Measurements from ENCODE around the gene ZCCHC2.

ZCCHC2 gene

DNA sequence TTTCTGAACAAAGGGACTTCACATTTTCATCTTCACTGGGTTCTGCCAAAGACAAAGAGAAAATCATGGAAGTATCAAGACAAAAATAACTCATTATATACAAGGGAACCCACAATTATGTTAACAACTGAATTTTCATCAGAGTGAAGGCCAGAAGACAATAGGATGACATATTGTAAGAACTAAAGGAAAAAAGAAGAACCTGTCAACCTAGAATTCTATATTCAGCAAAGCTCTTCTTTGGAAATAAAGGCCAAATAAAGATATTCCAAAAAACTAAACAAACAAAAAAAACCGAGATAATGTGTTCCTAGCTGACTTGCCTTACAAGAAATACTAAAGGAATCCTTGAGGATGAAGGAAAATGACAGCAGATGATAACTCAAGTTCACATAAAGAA lies 10.3 kb upstream of the ZCCHC2 start:
- DNase-seq: no peak

DNA sequence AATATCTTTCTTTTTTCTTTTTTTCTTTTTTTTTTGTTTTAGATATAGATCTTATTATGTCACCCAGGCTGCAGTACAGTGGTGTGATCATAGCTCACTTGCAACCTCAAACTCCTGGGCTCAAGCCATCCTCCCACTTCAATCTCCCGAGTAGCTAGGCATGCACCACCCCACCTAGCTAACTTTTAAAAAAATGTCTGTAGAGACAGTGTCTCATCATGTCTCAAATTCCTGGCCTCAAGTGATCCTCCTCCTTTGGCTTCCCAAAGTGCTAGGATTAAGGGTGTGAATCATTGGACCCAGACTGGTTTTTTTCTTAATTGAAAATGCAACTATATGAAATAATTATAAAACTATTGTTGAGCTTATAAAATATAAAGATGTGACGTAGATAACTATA lies 9.8 kb upstream of the ZCCHC2 start:
- no peak for DNase-seq

DNA sequence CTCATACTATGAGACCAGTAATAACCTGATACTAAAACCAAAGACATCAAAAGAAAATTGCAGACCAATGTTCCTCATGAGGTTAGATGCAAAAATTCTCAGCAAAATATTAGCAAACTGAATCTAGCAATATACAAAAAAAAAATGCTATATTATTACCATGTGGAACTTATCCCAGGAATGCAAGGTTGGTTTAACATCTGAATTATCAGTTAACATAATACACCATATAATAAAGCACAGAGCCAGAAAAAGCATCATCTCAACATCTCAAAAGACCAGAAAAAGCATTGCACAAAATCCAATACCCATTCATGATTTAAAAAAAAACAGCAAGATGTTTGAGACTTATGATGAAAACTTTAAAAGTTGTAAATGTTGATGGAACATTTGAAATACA lies 8.3 kb upstream of the ZCCHC2 start:
- no peak for DNase-seq

DNA sequence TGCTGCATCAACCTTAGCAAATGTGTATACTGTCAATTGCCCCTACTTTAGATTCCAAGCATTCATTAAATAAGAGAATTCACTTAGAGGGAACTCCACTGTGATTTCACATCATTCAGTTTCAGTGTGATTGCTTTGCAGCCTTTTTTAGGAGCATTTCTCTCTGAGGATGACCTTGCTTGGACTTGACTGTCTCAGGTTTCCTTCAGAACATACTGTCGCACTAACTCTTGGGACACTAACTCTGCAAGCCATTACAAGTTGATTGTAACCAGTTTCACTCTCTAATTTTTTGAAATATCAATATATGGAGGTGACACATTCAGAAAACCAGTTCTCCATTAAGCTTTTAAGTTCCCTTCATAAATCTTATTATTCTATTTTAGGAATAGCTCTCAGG lies 6.6 kb upstream of the ZCCHC2 start:
- no peak for DNase-seq

DNA sequence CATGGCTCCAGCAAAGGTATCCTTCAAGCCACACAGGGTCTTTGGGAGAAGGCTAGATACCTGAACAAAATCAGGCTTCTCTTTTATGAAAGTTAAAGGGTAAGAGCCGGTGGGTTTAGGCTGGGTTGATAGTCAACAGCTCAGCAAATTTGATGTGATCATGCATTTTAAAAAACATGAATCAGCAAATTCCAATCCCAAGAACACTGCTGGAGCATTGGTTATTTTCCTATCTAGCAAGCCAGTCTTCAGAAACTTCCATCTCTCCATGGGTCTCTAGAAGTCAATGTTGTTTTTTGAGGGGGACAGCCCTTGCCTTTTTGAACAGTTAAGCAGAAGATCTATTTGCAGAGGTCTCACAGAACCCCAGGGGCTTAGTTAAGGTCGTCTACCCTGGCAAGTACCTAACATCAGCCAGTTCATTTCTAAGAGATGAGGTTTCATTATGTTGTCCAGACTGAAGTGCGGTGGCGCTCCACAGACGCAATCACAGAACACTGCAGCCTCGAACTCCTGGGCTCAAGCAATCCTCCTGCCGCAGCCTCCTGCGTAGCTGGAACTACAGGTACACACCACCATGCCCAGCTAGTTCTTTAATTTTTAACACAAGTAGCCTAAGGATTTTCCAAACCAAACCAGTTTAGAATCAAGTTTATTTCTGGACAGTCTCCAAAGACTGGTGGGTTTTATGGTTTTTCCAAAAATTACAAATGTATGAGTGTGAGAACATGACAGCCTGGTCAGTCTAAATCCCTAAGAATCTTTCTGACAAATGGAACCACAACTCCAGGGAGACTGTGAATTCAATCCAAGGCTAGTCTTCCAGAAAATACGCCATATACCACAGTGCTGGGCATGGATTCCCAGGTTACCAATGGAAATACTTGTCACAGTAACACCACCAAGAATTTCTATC lies 4.1 kb upstream of the ZCCHC2 start:
- DNase-seq: no peak

DNA sequence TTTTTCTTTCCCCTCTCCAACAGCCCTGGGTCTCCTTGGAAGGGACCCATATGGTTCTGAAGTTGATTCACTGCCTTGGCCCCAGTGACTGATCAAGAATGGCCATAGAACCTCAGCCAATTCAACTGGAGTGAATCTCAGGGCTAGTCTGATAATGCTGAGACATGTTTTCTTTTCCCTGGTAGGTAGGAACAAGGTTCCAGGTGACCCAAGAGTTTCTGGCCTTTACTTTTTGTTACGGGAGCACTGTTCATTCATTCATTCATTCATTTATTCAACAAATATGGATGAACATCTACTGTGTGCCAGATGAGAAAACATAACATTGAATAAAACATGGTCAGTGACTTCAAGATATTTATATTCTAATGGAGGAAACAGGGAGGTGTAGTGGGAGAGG lies 3.1 kb upstream of the ZCCHC2 start:
- DNase-seq: no peak

DNA sequence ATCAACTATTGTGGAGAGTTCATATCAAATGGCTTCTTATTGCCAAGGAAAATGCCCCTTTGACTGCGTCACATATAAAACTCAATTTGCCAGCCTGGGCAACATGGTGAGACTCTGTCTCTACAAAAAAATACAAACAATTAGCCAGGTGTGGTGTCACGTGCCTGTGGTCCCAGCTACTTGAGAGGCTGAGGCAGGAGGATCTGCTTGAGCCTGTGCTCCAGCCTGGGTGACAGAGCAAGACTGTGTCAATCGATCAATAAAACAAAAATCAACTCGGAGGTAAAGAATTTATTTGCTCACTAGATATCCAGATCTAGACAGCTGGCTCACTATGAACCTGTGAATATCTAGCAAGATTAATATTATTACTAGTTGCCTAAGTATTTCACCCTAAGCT lies 1.7 kb upstream of the ZCCHC2 start:
- no peak for DNase-seq

DNA sequence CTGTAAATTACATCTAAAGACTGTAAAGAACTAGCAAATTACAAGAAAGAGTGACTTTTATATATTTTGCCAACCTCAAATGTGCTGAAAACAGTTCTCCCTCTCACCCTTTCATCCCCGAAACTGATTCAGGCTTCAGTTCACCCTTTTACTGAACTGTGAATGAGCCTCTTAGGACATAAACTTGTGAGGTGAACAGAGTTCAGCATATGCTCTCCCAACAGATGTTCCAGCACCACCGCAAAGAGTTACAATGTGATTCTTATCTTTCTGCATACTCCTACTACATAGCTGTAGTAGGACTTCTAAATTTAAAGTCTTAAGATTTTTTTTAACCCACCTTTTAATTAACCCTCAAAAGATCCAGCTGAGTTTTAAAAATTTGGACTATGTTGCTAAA lies 1.2 kb upstream of the ZCCHC2 start:
- no peak for DNase-seq

DNA sequence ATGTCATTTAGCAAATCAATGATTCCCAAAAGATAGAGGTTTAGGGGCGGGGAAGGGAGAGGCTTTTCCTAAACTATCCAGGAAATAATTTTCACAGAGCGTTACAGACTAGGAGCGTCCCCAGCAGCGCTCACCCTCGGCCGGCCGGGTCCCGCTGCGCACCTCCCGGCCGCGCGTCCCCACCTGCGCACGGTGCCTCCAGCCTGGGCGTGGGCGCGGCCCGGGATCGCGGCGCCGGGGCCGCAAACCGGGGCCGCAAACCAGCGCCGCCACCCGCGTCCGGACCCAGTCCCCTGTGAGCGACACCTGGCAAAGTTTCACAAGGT lies 684 bp upstream of the ZCCHC2 start:
- DNase-seq: no peak

DNA sequence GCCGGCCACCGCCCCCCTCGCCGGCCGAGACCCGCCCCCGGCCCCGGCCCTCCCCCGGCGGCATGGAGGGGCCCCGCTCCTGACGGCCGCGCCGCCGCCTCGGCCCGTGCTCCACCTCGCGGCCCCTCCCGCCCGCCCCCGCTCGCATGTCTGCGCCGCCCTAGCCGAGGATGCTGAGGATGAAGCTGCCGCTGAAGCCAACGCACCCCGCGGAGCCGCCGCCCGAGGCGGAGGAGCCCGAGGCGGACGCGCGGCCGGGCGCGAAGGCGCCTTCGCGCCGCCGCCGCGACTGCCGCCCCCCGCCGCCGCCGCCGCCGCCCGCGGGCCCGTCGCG lies 397 bp downstream of the ZCCHC2 start:
- no peak for DNase-seq

DNA sequence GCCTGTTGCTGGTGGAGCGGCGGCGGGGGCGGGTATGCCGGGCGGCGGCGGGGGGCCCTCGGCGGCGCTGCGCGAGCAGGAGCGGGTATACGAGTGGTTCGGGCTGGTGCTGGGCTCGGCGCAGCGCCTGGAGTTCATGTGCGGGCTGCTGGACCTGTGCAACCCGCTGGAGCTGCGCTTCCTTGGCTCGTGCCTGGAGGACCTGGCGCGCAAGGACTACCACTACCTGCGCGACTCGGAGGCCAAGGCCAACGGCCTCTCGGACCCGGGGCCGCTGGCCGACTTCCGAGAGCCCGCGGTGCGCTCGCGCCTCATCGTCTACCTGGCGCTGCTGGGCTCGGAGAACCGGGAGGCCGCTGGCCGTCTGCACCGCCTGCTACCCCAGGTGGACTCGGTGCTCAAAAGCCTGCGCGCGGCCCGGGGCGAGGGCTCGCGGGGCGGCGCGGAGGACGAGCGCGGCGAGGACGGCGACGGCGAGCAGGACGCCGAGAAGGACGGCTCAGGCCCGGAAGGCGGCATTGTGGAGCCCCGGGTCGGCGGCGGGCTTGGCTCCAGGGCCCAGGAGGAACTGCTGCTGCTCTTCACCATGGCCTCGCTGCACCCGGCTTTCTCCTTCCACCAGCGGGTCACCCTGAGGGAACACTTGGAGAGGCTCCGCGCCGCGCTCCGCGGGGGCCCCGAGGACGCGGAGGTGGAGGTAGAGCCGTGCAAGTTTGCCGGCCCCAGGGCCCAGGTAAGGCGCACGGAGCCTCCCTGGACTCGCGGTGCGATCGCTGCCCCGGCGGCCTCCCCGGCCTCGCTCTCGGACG lies 1.0 kb downstream of the ZCCHC2 start:
- DNase-seq: peak; percentile 58

DNA sequence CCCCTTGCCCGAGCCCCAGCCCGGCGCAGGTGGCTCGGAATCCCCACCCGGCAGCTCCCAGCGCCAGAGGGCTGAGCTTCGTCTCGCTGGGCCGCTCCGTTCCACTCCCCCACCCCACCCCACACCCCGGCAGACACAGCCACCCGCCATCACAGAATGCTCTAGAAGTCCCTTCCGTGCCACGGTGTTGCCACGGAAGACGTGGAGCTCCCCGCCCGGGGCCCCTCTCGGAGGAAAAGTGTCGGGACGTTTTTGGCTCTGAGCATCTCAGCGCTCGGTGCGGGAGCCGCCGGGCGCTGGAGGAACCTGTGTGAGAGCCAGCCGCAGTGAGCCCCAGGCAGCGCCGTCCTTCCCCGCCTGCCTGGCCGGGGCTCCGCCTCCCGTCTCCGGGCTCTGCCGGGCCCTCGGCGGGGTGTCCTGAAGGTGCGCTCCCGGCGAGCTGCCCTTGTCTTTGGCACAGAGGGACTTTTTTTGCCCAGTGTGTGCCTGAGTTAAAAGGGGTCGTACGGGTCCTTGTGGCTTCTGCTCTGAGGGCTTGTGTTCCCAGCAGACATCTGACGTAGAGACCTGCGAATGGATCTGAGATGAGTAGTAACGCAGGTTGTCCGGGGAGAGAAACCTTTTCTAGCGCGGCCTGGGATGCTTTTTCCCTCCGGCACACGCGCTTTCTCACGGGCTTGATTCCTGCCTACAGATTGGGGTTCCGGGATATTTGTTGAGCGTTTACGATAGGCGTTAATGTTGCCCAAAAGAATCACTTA lies 1.8 kb downstream of the ZCCHC2 start:
- peak; percentile 64 for DNase-seq

DNA sequence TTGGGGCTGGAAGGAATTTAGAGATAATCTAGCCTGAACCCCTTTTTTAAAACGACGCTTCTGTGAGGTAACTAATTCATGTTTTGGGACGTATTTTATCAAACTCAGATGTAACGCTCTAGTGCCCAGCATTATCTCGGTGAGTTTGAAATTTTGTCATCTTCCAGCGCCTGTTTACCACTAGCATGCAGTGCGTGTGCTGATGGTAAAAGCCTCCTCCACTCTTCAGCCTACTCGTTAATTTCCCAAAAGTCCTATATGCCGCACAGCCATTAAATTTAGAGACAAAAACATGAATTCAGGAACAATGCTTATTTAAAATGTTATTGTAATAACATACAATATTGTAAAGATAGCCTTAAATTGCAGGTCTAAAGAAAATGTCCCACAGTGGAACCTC lies 2.8 kb downstream of the ZCCHC2 start:
- DNase-seq: no peak

DNA sequence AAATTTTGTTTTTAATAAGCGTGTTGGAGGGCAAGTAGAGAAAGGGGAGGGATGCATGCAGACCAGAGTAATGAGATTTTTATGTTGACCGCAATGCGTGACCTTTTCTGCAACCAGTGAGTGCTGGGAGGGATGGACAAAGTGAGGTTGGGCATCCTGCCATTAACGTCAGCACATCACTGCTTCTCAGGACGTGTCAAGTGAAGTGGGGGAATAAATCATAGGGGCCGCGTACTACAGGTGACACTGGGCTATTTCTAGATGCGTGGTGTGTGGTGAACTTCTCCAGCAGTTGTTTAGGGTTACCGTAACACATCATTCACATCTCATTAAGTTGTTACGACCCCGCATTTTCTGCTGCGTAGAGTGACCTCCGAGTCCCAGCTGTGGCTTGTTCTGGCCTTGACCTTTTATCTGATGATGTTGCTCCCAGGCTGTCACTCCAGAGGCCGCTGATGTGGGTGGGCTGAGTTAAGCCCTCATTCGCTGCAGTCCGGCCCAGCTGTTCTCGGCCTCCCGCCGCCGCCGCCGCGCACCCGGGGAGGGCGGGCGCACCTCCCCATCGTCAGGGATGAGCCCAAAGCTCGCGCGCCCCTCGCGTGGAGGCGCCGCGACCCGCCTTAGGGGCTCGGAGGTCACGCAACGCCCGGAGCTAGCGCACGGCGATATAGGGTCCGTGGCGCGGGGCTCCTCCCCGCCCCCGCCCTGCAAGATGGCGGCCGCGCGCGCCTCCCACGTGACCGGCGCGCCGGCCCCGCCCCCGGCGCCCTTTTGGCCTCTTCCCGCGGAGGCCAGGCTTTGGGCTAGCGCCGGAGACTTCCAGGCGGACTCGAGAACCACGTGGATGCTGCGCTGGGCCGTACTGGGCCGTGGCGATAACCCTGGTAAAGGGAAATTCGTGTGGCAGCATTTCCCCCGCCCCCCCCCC lies 3.5 kb downstream of the ZCCHC2 start:
- DNase-seq: peak; percentile 78

DNA sequence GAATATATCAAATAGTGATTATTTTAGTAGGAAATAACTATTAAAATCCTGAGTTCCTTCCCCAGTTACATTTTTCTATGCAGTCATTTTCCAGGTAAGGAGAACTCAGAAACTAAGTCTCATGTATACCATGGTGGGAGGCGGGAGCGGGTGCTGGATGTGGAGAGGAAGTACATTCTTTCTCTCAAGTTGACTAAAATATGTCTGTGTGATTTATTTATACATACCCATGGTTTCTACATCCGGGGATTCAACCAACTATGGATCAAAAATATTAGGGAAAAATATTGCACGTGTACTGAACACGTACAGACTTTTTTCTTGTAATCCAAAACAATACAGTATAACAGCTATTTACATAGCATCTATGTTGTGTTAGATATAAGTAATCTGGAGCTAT lies 6.8 kb downstream of the ZCCHC2 start:
- no peak for DNase-seq

DNA sequence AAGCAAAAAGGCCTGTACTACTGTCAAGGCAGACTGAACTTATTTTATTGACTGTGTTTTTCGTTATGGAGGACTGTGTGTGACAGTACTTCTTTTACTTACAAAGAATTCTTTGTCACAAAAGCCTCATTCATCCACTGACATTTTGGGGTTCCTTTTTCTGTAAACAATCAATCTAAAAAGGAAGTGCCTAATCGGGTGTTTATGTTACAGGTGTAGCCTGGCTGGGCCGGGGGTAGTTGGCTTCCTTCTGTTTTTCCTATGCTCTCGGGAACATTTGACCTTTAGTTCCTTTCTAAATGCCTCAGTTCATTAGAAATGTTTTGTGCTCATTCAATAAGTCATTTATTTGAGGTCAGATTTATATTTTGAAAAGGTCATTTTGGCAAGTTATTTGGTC lies 8.3 kb downstream of the ZCCHC2 start:
- DNase-seq: no peak

DNA sequence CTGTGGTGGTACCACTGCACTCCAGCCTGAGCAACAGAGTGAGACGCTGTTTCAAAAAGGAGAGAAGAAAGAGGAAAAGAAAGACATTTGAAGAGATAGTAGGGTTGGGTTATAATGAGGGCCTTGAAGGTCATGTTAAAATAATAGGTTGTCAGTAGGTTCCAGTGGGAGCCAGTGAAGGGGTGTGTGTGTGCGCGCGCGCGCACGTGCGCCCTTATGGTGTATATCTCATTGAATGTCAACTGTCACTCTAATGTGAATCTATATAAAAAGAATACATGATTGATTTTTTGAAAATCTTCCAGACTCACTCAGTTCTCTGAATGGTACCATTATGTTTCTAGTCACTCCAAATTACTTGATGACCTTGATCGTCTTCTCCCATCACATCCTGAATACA lies 9.1 kb downstream of the ZCCHC2 start:
- DNase-seq: no peak

DNA sequence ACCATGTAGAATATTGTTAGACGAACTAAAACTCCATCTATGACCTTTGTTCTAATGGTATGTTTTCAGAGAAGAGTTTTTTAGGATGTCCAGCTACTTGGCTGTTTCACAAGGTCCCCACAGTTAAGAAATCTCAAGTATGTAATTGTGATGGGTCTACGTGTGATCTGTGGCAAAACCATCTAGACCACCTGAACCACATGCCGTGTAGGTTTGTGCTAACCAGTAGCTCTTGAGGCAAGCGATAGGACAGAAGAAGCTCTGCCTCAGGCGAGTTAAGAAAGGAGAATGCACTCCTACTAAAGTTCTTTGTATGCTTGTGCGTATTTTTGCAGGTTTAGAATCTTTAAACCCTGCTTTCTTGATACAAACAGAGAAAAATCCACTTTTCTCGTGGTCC lies 13.2 kb downstream of the ZCCHC2 start:
- no peak for DNase-seq

DNA sequence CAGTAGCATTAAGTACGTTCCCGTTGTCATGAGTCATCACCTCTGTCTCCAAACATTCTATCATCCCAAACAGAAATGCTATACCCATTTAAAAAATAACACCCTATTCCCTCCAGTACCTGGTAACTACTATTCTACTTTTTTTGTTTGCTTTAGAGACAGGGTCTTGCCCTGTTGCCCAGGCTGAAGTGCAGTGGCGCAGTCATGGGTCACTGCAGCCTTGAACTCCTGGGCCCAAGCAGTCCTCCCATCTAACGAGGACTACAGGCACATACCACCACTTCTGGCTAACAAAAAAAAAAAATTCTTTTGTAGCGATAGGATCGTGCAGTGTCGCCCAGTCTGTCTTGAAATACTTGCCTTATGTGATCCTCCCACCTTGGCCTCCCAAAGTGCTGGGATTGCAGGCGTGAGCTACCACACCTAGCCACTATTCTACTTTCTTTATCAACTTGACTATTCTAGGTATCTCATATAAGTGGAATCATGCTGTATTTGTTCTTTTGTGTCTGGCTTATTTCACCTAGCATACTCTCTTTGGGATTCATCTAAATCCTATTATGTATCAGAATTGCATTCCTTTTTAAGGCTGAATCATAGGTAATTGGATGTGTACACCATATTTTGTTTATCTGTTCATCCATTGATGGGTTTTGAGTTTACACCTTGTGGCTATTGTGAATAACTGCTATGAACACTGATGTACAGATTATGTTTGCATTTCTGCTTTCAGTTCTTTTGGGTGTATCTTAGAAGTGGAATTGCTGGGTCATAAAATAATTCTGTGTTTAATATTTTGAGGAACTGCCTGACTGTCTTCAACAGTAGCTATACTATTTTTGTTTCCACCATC lies 14.4 kb downstream of the ZCCHC2 start:
- no peak for DNase-seq

DNA sequence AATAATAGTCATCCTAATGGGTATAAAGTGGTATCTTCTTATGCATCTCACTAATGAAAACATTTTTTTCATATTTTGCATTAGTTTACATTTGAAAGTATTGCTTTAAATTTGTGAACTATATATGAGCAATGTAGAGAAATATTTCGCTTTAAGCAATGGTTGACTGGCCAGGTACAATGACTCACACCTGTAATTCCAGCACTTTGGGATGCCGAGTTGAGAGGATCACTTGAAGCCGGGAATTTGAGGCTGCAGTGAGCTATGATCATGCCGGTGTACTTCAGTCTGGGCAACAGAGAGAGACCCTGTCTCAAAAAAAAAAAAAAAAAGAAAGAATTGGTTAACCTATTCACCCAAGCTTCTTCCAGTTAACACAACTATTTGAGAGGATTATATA lies 15.1 kb downstream of the ZCCHC2 start:
- no peak for DNase-seq

DNA sequence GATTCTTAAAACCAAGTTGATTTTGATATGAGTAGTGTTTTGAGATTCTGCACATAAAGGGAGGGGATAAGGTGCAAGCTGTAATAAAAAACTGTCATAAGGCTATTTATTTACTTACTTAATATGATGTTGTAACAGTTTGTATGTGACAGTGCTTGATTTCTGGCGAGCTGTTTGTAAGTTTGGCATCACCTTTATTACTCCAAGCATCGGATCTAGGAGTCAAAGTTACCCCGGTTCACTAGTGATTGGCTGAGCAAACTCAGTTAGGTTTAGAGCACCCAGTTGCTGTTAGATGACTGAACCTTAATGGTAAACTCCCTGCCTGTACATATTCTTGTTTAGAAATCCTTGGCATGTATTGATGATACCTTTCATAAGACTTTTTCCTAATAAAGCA lies 16.1 kb downstream of the ZCCHC2 start:
- no peak for DNase-seq

Data from femur (tissue), 1 donor.